Measurements from ENCODE around the gene RAX.
"Not testable (repeated sequence)": the region's sequence is repeated elsewhere in the genome, so short reads cannot be mapped to it uniquely, and the experiment has no call there.

The RAX gene

DNA sequence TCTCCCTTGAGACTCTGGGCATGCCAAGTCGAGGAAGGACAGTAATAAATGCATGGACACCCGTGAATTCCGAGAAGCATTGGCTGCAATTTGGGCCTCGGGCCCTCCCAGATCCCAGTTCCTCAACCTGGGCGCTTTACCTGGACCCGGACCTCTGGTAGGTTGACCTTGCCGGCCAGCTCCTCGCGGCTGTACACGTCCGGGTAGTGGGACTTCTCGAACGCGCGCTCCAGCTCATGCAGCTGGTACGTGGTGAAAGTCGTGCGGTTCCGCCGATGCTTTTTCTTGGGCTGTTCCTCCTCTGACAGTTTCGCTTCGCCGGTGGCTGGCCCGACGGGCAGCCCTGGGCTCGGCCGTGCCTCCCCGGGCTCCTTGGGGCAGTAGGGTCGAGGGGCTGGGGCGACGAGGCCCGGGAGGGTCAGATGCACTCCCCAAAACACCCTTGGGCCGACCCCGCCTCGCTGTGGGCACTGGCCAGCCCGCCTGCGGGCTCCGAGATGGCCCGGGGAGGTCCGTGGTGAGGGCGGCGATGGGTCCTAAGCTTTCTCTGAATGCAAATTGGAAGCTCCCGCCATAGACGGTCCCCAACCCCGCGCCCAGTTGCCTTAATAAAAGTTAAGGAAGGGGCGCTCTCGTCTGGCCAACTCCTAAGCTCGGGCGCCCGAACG, 899 bp downstream of the RAX start:
- DNase-seq: no peak

DNA sequence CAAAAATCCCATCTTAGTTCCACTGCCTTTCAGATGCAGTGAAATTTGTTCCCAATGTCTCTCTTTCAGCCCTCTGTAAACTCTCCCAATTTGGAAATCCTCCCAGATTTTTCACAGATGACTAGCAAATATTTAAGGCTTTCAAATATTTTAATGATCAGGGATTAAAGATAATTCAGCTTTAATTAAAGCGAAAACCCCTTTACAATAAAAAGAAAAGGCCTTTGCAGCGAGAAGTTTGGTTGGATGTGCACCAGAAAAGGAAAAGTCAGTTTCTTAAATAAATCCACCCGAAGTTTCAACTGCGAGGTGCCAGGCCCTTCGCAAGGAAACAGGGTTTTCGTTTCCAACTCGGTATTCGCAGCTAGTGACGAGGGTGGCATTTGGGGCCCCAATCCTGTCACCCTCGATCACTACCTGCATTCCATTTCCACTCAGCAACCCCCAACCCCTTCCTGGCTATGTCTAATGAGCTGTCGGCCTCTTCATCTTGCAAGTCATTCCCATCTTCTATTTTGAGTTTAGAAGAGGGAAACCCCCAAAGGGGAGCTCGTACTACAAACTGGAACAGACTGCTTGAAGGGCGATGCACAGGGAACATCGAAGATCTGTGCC, 1.5 kb downstream of the RAX start:
- no peak for DNase-seq

DNA sequence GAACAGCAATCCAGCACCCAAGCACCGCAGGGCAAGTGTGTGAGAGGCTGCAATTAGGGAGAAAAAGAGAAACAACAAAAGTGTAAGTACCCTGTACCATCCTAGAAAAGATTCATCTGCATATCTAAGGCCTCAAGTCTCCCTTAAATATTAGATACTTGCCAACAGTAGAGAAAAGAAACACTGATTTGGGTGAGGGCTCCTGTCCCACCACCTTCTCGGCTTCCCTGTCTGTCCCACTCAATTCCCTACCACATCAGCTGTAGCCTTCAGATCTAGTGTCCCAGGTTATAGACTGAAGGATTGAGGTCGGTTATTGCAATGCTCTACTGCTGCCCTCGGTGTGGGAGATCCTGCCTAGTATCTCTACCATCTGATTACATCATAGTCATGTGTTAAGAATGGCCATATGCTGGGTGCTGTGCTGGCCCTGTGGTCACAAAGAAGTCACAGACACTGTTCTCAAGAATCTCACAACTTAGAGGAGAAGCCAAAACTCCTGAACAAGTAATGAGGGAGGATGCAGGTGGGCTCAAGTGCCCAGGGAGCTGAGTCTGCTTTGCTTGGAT, 2.5 kb downstream of the RAX start:
- DNase-seq: no peak

DNA sequence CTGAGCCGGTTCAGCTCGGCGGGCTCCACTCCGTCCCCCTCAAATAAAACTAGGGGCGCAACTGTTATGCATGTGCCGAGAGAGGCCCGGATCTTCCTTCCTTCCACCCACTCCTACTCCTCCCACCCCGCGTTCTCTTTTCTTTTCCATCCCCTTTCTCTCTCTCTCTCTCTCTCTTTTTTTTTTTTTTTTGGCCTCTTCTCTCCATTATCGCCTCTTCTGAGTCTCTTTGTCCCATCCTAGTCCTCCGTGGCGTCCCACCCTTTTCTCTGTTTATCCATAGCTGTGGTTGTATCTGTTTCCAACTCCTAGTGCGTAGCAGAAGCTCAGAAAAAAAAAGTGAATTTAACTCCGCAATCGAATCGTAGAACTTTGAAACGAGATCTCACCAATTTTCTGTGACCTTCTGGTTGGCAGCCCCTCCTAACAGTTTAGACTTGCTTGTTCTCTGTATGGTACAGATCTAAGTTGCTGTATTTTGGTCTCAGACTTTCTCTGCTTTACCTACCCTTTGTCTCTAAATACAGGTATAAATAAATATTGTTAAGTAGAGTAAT, 3.6 kb downstream of the RAX start:
- DNase-seq: no peak

DNA sequence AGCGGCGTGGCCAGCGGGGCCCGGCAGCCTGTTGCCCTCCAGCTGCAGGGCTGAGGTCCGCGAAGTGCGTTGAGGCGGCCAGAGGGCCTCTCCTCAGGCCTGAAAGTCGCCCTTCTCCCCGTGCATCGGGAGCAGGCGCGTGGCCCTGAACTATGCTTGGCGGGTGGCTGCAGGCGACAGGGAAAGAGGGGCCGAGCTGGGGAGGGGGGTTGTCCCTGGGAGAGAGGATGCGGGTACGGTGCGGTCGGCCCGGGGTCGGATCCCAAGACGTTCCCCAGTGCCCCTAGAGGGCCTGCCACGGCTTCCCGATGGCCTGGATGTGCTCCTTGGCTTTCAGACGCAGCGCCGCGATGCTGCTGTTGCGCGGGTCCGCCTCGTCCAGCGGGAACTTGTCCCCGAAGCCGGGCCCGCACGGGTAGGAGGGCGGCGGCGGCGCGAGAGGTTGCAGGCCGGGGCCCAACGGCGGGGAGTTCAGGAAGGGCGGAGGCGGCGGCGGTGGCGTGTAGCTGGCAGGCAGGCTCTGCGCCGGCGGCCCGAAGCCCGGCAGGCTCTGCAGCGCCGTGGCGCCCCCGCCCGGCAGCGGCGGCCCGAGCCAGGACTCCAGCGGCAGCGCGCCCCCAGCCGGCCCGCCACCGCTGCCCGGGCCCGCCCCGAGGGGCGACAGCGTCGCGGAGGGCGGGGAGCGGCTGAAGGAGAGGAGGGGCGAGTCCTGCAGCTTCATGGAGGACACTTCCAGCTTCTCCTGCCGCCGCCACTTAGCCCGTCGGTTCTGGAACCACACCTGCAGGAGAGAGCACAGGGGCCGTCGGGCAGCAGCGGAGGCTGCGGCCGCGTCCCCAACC, 4.3 kb downstream of the RAX start:
- DNase-seq: no peak

DNA sequence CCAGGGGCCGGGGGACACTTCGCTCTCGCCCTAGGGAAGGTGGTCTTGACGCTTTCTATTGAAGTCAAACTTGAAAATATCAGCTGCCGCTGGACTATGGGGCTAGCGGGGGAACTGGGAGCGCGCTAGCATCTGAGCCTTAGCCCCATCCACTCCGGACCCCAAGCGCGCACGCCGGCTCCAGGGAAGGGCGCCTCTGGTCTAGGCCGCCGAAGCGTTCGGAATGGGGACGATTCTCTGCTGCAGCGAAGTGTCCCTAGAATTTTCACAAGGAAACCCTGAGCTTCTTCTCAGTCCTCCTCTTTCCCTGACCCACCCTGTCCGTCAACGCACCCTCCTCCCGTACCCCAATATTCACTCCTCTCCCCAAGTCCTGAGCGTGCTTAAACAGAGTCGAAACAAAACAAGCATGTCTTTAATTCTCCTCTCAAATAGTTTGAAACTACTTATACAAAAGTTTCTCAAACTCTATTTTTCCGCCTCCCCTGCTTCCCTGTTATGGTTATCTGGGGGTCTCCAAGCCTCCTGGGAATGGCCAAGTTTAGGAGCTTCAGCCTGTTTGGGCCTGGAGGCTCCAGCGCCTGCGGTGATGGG, 5.0 kb downstream of the RAX start:
- no peak for DNase-seq

DNA sequence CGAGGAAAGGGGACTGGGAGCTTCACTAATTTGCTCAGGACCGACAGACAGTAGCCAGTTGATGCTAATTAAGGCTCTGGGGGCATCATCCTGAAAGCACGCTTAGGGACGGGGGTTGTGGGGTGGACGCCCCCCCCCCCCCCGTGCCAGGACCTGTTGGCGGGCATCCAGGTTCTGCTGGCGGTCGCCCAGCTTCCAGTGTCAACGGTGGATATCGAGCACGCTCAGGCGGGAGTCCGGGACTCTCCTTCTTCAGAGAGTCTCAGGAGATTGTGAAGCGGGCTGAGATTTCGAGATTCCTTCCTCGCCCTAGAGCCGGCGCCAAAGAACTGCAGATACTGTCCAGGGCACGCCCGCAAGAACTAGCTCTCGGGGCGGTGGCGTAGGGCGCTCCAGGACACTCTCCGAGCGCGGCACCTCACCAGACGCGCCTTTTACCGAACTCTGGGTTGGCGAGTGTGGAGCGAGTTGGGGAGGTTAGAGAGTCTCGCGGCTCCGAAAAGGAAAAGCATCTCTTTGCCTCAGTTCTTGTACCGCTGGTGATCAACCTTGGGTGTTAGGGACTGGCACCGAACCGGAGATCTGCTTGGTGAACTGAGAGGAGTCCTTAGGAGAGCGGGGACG, 5.6 kb downstream of the RAX start:
- DNase-seq: no peak

DNA sequence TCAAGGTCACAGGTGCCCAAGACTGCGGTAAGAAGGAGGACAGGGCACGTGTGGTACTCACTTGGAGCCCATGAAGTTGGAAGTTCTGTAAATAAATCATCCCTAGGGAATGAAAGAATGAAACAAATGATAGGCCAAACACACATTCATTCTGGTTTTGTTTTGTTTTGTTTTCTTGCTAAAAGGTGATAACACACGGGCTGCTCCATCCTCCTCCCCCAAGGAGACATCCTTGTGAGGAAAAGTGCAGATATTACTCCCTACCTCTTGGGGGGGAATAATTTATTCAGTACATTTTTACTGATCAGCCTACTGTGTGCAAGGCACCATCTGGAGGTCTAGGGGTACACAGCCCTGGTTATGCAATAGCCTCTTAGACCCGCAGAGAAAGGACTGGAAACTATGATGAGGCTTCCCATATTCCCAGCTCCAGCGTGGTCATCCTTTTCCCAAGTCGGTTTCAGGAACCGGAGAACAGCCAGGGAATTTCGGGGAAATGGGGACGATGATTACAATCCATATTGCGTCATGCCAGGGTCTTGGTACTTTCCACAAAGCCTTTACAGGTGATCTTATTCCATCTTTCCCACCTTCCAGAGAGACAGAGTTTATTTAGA, 6.3 kb downstream of the RAX start:
- no peak for DNase-seq

DNA sequence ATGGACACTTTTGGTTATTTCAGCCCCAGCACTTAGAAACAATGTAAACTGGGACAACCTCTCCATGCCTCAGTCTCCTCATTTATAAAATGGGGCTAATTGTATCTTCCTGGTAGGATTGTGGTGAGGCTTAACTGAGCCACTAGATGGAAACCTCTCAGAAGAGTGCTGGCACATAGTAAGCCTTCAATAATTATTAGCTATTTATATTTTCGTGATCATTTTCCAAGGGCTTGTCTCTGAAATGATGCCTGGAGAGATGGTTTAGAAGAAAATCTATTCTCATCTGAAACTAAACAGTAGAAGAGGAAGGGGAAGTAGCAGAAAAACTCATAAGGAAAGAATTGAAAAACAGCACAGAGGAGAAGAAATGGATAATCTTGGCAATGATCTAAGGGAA, 6.8 kb downstream of the RAX start:
- DNase-seq: no peak

DNA sequence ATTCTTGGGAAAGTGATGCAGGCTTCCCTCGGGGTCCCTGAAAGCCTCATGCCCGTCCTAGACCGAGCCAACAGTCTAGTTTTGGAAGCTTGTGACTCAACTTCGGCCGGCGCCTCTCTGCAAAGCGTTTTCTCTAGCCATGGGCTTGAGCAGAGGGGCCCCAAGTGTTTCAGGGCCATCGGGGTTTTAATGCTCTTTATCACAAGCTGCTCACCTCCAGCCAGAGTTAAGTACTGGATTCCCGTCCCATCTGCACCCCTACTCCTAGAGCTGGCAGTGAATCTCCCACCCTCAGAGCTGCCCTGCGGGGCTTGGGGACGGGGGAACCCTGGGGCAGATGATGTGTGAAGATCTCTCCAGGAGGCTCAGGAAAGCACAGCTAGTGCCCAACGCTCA, 7.3 kb downstream of the RAX start:
- no peak for DNase-seq

DNA sequence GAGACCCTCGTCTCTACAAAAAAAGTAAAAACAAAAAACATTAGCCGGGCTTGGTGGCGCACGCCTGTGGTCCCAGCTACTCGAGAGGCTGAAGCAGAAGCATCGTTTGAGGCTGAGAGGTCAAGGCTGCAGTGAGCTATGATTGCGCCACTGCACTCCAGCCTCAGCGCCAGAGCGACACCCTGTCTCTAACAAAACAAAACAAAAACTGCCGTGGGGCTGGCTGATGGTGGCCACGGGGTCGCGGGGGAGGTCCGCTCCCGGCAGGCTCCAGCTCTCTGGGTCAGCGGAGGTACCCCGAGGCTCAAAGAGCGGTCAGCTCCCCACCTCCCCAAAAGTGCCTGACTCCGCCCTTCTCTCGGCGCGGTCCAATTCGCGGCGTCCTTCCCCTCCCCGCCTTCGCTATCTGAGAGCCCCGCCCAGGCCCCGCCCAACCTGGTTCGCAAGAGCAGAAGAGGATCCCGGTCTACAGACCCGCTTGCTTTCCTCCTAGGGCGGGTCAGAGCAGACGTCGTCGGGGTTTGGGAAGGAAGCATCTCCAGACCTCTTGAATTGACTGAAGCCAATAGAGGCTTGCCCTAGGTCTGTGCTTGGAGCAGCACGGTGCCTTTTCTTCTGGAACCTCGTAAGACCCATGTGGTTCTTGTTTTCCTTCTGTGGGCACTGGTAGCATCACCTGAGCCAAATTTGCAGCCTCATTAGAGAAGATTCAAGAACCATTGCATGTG, 7.8 kb downstream of the RAX start:
- no peak for DNase-seq

DNA sequence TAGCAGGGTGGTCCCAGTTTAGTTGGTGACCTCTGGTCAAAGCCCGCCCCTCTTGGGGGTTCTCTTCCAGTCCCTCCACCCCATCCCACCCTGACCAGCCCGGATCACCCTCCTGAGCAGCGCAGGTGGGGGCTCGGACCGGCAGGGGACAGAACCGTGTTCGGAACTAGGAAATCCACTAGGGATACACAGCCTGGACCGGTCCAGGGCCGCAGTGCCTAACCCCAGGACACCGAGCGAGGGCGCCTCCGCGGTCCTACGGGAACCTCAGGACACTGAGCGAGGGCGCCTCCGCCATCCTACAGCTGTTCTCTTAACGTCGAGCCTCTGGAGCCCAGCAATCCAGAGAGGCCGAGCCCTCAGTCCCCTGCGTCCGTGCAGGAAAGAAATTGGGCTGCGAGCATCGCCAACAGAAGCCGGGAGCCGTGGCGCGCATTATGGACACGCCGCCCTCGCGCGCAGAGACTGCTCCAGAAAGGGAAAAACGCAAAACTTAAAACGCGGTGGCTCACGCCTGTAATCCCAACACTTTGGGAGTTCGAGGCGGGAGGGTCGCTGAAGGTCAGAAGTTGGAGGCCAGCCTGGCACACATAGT, 8.5 kb downstream of the RAX start:
- no peak for DNase-seq

DNA sequence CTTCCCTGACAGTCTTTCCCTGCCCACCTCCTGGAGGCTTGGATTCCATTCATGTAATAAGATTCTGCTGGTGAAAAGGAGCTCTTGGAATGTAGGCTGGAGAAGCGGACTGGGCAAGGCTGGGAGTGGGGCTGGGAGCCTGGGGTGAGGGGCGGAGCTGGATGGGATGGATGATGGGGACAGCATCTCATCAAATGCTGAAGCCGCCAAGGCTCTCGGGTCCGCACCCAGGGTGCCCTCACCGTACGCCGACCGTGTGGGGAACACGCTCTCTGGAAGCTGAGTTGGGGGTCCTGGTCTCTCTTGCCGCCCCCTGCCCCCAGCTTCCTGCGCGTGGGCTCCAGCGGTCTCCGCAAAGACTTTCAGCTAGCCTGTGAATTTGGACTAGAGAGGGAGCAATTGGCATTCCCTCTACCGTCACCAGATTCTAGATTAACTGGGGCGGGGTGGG, 9.1 kb downstream of the RAX start:
- DNase-seq: no peak

DNA sequence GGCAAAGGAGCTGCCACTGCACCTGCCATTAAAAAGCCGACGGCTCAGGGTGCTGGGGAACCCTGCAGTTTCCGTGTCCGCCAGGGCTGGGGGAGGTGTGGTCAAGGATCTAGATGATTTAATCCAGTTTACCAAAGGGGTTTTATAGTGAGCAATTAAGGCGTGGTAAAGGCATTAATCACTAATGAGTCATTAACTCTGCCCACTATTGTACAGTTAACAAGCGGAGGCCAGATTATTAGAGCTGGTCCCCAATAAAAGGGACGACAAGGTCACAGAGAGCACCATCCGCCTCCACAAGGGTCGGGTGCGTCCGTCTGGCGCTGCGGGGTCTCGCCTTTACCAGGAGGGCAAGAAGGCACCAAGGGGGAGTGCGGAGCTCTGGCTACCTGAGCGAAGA, 9.6 kb downstream of the RAX start:
- DNase-seq: no peak

DNA sequence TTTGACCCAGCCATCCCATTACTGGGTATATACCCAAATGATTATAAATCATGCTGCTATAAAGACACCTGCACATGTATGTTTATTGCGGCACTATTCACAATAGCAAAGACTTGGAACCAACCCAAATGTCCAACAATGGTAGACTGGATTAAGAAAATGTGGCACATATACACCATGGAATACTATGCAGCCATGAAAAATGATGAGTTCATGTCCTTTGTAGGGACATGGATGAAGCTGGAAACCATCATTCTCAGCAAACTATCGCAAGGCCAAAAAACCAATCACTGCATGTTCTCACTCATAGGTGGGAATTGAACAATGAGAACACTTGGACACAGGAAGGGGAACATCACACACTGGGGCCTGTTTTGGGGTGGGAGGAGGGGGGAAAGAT, 11.0 kb downstream of the RAX start:
- DNase-seq: not testable (repeated sequence)

DNA sequence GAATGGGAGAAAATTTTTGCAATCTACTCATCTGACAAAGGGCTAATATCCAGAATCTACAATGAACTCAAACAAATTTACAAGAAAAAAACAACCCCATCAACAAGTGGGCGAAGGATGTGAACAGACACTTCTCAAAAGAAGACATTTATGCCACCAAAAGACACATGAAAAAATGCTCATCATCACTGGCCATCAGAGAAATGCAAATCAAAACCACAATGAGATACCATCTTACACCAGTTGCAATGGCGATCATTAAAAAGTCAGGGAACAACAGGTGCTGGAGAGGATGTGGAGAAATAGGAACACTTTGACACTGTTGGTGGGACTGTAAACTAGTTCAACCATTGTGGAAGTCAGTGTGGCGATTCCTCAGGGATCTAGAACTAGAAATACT, 11.4 kb downstream of the RAX start:
- DNase-seq: not testable (repeated sequence)

DNA sequence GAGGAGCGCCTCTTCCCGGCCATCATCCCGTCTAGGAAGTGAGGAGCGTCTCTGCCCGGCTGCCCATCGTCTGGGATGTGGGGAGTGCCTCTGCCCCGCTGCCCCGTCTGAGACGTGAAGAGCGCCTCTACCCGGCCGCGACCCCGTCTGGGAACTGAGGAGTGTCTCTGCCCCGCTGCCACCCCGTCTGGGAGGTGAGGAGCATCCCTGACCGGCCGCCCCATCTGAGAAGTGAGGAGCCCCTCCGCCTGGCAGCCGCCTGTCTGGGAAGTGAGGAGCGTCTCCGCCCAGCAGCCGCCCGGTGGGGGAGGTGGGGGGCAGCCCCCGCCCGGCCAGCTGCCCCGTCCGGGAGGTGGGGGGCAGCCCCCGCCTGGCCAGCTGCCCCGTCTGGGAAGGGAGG, 17.8 kb downstream of the RAX start:
- not testable (repeated sequence) for DNase-seq

DNA sequence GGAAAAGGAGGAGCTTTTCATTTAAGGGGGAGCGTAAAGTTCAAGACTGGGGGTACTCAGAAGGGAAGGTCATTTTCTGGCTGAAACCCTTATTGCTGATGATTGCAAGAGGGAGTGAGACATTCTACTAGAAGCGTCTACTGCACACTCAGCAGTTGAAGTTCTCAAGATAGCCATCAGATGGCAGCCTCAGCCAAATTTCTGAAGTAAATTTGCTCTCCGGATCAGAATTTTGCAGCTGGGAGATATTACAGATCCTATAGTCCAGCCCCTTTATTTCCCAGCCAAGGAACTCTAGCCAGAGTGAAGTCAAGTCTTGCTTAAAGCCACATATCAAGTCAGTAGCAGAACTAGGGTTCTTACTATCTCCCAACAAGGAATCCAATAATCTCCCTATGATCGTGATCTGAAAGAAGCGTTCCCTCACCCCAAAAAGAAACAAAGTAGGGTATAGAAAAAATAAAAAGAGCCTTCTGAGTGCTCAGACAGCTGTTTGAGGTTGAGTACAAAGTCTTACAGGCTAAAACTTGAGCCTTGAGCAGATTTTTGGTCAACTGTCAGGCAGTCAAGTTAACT, 24.0 kb downstream of the RAX start:
- DNase-seq: peak; percentile 25

DNA sequence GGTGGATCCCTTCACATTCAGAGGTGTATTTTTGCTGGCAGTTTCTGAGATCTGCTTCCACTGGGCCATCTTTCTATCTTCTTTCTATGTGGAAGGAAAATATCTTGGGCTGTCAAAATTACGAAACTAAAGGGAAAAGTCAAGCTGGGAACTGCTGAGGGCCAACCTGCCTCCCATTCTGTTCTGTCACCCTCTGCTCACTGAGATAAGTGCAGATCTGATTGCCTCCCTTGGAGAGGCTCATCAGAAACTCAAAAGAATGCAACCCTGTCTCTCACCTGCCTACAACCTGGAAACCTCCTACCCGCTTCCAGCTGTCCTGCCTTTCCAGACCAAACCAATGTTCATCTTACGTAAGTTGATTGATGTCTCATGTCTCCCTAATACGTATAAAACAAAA, 26.5 kb downstream of the RAX start:
- DNase-seq: no peak

DNA sequence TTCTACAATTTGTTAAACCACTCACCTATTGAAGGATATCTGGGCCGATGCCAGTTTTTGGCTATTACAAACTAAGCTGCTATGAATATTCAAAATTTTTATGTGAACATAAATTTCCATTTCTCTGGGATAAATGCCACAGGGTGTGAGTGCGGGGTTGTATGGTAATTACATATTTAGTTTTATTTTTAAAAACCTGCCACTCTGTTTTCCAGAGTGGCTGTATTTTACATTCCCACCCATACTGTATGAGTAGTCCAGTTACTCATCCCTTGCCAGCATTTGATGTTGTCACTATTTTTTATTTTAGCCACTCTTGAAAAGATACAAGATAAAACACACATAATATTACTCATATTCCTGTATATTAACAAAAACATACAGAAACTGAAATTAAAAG, 30.3 kb downstream of the RAX start:
- no peak for DNase-seq

DNA sequence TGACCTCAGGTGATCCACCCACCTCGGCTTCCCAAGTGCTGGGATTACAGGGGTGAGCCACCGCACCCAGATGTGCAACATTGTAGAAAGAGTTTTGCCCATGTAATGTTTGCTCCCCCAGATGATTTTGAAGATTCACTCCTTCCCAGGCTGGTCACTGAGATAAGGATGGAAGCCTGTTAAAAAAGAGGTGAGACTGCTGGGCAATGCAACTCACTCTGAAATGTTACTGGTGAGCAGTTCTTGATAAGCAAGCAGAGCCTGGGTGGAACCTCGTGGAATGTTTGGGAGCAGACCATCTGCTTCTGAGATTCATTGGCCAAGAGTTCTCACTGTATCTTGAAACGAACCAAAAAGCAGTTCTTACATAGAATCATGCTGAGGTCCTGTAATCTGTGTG, 33.6 kb downstream of the RAX start:
- peak; percentile 2 for DNase-seq

All from NCI-H226 (cell line).